Measurements from ENCODE around the gene ABLIM2. TPM values are rescaled to one million over a fixed set of nuclear protein-coding genes. Genes with fewer than 3 reads are reported as not detected.

Gene ABLIM2
- total RNA-seq, 2 experiments from 2014 or later: 0.32 to 0.54 TPM

- no peak for TF ChIP-seq CTCF (IDR thresholded peaks at IDR 0.05)
- ATAC-seq (no peak), DNase-seq (no peak)
- H3K27ac Mint-ChIP-seq: no peak overlapping the region
- peaks cover 16% of the 10 kb centered on the region for H3K4me1 Mint-ChIP-seq (ENCODE audit: low read depth)
- no peaks in the 10 kb centered on the region for H3K27me3 Mint-ChIP-seq
- H3K36me3 Mint-ChIP-seq (ENCODE audit: low read depth): no peaks in the 10 kb centered on the region
- intact Hi-C loops (cut with micrococcal nuclease): no loop called here
- CTCF ChIA-PET: no interaction called here
- no peaks in the 10 kb centered on the region for H3K9me3 Mint-ChIP-seq
- POLR2A ChIA-PET: no interaction called here
- H3K4me3 Mint-ChIP-seq: no peak overlapping the region
Observed at GRCh38 chr4:8038083-8038482, 120.5 kb downstream of the ABLIM2 start.

GRCh38 chr4:8037150-8037769 lies 121.4 kb downstream of the ABLIM2 start:
- H3K9me3 Mint-ChIP-seq: no peaks in the 10 kb centered on the region
- no peak overlapping the region for H3K27ac Mint-ChIP-seq
- no peaks in the 10 kb centered on the region for H3K27me3 Mint-ChIP-seq
- intact Hi-C loops (cut with micrococcal nuclease): no loop called here
- no peak for TF ChIP-seq CTCF (IDR thresholded peaks at IDR 0.05)
- peaks cover 16% of the 10 kb centered on the region for H3K4me1 Mint-ChIP-seq (ENCODE audit: low read depth)
- no peaks in the 10 kb centered on the region for H3K36me3 Mint-ChIP-seq (ENCODE audit: low read depth)
- peak; percentile 8 for DNase-seq
- ChIA-PET CTCF (no interaction called here), POLR2A (no interaction called here)
- ATAC-seq: no peak
- H3K4me3 Mint-ChIP-seq: no peak overlapping the region

- no peak overlapping the region for H3K4me3 Mint-ChIP-seq
- peaks cover 16% of the 10 kb centered on the region for H3K4me1 Mint-ChIP-seq (ENCODE audit: low read depth)
- TF ChIP-seq CTCF (IDR thresholded peaks at IDR 0.05): no peak
- peak; percentile 72 for ATAC-seq
- CTCF ChIA-PET: no interaction called here
- no peak overlapping the region for H3K27ac Mint-ChIP-seq
- no peaks in the 10 kb centered on the region for H3K27me3 Mint-ChIP-seq
- DNase-seq: peak; percentile 53
- H3K36me3 Mint-ChIP-seq (ENCODE audit: low read depth): no peaks in the 10 kb centered on the region
- POLR2A ChIA-PET: no interaction called here
- H3K9me3 Mint-ChIP-seq: no peaks in the 10 kb centered on the region
- intact Hi-C loops (cut with micrococcal nuclease): no loop called here
Observed at GRCh38 chr4:8035371-8035780, 123.2 kb downstream of the ABLIM2 start.

DNA sequence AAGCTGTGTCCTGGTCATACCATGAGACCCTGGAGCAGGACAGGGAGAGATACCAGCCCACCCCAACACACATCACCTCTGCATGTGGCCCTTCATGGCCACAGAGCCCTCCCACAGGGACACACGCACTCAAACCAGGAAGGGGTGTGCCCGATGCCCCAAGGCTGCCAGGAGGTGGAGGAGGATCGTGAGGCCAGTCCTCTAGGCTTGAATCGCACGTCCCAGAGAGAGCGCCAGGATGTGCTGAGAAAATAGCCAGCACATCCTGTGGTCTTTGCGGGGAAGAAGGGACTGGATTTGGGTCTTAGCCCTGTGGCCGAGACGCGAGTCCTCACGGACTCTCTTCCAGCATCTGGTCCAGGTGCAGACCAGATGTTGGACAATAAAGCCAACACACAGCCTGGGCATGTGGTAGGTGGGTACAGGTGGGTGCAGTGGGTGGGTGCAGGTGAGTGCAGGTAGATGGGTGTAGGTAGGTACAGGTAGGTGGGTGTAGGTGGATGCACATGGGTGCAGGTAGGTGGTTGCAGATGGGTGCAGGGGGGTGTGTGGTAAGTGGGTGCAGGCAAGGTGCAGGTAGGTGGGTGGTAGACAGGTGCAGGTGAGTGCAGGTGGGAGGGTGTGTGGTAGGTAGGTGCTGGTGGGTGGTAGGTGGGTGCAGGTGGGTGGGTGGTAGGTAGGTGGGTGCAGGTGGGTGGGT lies 124.6 kb downstream of the ABLIM2 start:
- ChIA-PET POLR2A (no interaction called here), CTCF (no interaction called here)
- no peaks in the 10 kb centered on the region for H3K9me3 Mint-ChIP-seq
- no peaks in the 10 kb centered on the region for H3K36me3 Mint-ChIP-seq (ENCODE audit: low read depth)
- H3K27ac Mint-ChIP-seq: no peak overlapping the region
- TF ChIP-seq CTCF (IDR thresholded peaks at IDR 0.05): no peak
- H3K4me1 Mint-ChIP-seq (ENCODE audit: low read depth): peaks cover 16% of the 10 kb centered on the region
- intact Hi-C loops (cut with micrococcal nuclease): no loop called here
- H3K4me3 Mint-ChIP-seq: no peak overlapping the region
- ATAC-seq (no peak), DNase-seq (no peak)
- H3K27me3 Mint-ChIP-seq: no peaks in the 10 kb centered on the region

DNA sequence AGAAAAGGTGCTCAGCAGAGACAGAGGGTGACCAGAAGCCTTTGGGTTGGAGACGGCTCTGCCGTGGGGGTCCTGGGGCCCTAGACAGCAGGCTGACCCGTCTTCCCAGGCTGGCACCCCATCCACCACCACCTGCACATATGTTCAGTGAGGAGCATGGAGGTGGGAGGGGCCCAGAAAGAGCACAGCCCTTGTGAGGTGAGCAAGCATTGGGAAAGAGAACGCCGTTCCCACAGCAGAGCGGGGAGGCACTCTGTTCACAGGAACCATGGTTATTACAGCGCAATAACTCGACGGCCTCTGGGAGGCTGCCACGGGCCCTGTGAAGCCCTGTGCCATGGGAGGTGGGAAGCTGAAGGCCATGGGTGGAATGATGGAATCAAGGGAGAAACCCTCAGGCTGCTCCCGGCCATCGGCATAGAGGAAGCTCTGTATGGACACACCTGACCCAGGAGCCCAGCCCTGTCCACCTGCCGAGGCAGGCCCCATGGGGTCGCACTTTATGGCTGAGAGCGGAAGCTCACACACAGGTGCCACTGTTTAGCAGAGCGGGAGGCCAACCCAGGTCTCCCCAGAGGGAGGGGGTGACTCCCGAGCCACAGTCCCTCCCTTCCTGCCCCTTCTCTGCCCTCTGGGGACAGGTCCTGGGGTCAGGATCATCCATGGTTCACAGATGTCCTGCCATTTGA lies 125.4 kb downstream of the ABLIM2 start:
- DNase-seq (no peak), ATAC-seq (no peak)
- H3K36me3 Mint-ChIP-seq (ENCODE audit: low read depth): no peaks in the 10 kb centered on the region
- no peak for TF ChIP-seq CTCF (IDR thresholded peaks at IDR 0.05)
- CTCF ChIA-PET: no interaction called here
- POLR2A ChIA-PET: no interaction called here
- H3K27me3 Mint-ChIP-seq: no peaks in the 10 kb centered on the region
- intact Hi-C loops (cut with micrococcal nuclease): no loop called here
- no peak overlapping the region for H3K4me3 Mint-ChIP-seq
- H3K27ac Mint-ChIP-seq: no peak overlapping the region
- H3K9me3 Mint-ChIP-seq: no peaks in the 10 kb centered on the region
- peaks cover 16% of the 10 kb centered on the region for H3K4me1 Mint-ChIP-seq (ENCODE audit: low read depth)

Data from activated CD8-positive, alpha-beta T cell treated with anti-CD3 and anti-CD28 coated beads for 36 hours (primary cell).